ENCODE data around the gene TMIGD1.

- TF ChIP-seq POLR2A (IDR thresholded peaks at IDR 0.05; ENCODE audit: low read depth, low read length) (no peak), POLR2AphosphoS5 (IDR thresholded peaks at IDR 0.05; ENCODE audit: low read depth, low read length) (no peak), SPI1 (IDR thresholded peaks at IDR 0.05; ENCODE audit: low read depth, low read length) (no peak), POU2F2 (IDR thresholded peaks at IDR 0.05; ENCODE audit: low read depth, low read length) (no peak), TAF1 (IDR thresholded peaks at IDR 0.05; ENCODE audit: low read depth, low read length) (no peak)
These were observed 32.7 kb upstream of the TMIGD1 start for GRCh38 chr17:30366536-30366935.
